ENCODE measurements around the gene PHTF2.

PHTF2 gene

DNA sequence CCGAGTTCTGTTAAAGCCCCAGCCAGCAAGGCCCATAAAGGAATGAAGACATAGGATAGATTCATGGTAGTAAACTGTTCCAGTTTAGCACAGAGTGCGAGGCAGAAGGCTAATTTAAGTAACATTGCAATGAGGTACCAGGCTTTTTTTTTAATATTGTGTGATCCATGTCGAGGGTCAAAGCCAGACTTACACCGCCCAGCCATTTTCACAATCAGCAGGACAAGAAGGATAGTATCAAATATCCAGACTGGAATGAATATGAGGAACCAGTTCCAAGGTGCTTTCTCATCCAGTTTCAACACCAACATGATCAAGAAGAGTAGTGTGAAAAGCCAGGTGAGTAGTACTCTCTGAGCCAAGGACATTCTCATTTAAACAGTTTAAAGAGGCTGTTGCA lies 4.6 kb upstream of the PHTF2 start:
- Histone ChIP-seq H3K36me3 (no peaks in the 10 kb centered on the region), H3K4me3 (ENCODE audit: low read depth in 1 of 2, low read length in 1 of 2) (no peak overlapping the region), H3K27me3 (no peaks in the 10 kb centered on the region), H3K9me3 (no peaks in the 10 kb centered on the region), H3K27ac (peak overlapping the region; percentile 30), H3K4me1 (ENCODE audit: control insufficient read depth in 1 of 2, insufficient read depth in 1 of 2, low read depth in 1 of 2, low read length in 1 of 2) (peaks cover 54 to 59% of the 10 kb centered on the region in 2 experiments)
- TF ChIP-seq CTCF (IDR thresholded peaks at IDR 0.05), result no peak

GRCh38 chr7:77796109-77796508 lies 2.5 kb upstream of the PHTF2 start:
- Histone ChIP-seq H3K9me3 (no peaks in the 10 kb centered on the region), H3K4me3 (ENCODE audit: low read depth in 1 of 2, low read length in 1 of 2) (no peak overlapping the region), H3K27ac (no peak overlapping the region), H3K4me1 (ENCODE audit: control insufficient read depth in 1 of 2, insufficient read depth in 1 of 2, low read depth in 1 of 2, low read length in 1 of 2) (peaks cover 55 to 58% of the 10 kb centered on the region in 2 experiments), H3K36me3 (no peaks in the 10 kb centered on the region), H3K27me3 (no peaks in the 10 kb centered on the region)
- no peak for TF ChIP-seq CTCF (IDR thresholded peaks at IDR 0.05)

GRCh38 chr7:77796960-77797359 lies 1.6 kb upstream of the PHTF2 start:
- Histone ChIP-seq H3K4me1 (ENCODE audit: control insufficient read depth in 1 of 2, insufficient read depth in 1 of 2, low read depth in 1 of 2, low read length in 1 of 2) (peaks cover 46 to 49% of the 10 kb centered on the region in 2 experiments), H3K4me3 (ENCODE audit: low read depth in 1 of 2, low read length in 1 of 2) (peak overlapping the region; percentile 86 to 99), H3K27ac (peak overlapping the region; percentile 91), H3K27me3 (no peaks in the 10 kb centered on the region), H3K36me3 (no peaks in the 10 kb centered on the region), H3K9me3 (no peaks in the 10 kb centered on the region)
- TF ChIP-seq CTCF (IDR thresholded peaks at IDR 0.05), result no peak

DNA sequence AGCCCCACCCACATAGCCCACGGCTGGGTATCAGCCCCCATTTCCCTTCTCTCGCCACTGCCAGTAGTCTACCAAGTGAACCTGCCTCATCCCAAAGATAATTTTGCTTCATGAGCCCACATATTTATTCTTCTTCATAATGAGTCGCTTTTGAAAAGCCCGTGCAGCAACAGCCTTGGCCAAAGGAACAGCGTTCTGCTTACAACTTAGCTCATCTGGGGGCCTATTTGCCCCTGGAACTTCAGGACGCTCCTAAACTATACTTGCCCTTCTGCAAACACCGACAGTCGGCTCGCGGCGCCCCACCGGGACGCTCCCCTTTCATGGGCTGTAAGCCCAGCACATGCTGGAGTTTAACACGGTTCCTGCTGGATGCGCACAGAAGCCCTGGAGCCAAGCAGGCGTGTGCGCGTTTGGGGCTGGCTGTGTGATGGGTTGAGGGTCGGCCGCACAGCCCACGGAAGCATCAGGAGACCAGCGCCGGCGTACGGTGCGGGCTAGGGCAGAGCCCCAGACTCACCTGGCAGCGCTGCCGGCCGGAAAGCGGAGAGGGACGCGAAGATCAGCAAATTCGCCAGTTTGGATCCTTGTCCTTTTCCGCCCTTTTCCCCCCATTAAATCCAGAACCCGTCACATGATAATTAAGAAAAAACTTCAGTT lies 709 bp upstream of the PHTF2 start:
- peak overlapping the region; percentile 91 for H3K27ac ChIP-seq
- H3K4me3 ChIP-seq (ENCODE audit: low read depth in 1 of 2, low read length in 1 of 2), result peak overlapping the region; percentile 86 to 99
- H3K9me3 ChIP-seq, result no peaks in the 10 kb centered on the region
- peaks cover 40 to 41% of the 10 kb centered on the region in 2 experiments for H3K4me1 ChIP-seq (ENCODE audit: control insufficient read depth in 1 of 2, insufficient read depth in 1 of 2, low read depth in 1 of 2, low read length in 1 of 2)
- H3K27me3 ChIP-seq, result no peaks in the 10 kb centered on the region
- no peaks in the 10 kb centered on the region for H3K36me3 ChIP-seq
- no peak for TF ChIP-seq CTCF (IDR thresholded peaks at IDR 0.05)

- no peaks in the 10 kb centered on the region for H3K9me3 ChIP-seq
- H3K27ac ChIP-seq, result peak overlapping the region; percentile 91
- peaks cover 32 to 36% of the 10 kb centered on the region in 2 experiments for H3K4me1 ChIP-seq (ENCODE audit: control insufficient read depth in 1 of 2, insufficient read depth in 1 of 2, low read depth in 1 of 2, low read length in 1 of 2)
- H3K27me3 ChIP-seq, result no peaks in the 10 kb centered on the region
- TF ChIP-seq CTCF (IDR thresholded peaks at IDR 0.05), result no peak
- no peaks in the 10 kb centered on the region for H3K36me3 ChIP-seq
- peak overlapping the region; percentile 86 to 99 for H3K4me3 ChIP-seq (ENCODE audit: low read depth in 1 of 2, low read length in 1 of 2)
Measured at GRCh38 chr7:77799078-77799964, 748 bp downstream of the PHTF2 start.
